Measurements from ENCODE around the gene RAX. TPM values are rescaled to one million over a fixed set of nuclear protein-coding genes. Genes with fewer than 3 reads are reported as not detected.

RAX gene
- total RNA-seq, 1 donor from 2014 or later: not detected

- H3K4me3 ChIP-seq: peak overlapping the region in 1 of 2 donors; percentile 44
Measured at GRCh38 chr18:59273759-59274532, 692 bp upstream of the RAX start.

DNA sequence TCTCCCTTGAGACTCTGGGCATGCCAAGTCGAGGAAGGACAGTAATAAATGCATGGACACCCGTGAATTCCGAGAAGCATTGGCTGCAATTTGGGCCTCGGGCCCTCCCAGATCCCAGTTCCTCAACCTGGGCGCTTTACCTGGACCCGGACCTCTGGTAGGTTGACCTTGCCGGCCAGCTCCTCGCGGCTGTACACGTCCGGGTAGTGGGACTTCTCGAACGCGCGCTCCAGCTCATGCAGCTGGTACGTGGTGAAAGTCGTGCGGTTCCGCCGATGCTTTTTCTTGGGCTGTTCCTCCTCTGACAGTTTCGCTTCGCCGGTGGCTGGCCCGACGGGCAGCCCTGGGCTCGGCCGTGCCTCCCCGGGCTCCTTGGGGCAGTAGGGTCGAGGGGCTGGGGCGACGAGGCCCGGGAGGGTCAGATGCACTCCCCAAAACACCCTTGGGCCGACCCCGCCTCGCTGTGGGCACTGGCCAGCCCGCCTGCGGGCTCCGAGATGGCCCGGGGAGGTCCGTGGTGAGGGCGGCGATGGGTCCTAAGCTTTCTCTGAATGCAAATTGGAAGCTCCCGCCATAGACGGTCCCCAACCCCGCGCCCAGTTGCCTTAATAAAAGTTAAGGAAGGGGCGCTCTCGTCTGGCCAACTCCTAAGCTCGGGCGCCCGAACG lies 899 bp downstream of the RAX start:
- peaks cover 17% of the 10 kb centered on the region for H3K27me3 ChIP-seq
- no peaks in the 10 kb centered on the region for H3K9me3 ChIP-seq
- H3K4me3 ChIP-seq: peak overlapping the region; percentile 44 to 51
- intact Hi-C loops (cut with DNase I): no loop called here
- TF ChIP-seq, protein P1, sequence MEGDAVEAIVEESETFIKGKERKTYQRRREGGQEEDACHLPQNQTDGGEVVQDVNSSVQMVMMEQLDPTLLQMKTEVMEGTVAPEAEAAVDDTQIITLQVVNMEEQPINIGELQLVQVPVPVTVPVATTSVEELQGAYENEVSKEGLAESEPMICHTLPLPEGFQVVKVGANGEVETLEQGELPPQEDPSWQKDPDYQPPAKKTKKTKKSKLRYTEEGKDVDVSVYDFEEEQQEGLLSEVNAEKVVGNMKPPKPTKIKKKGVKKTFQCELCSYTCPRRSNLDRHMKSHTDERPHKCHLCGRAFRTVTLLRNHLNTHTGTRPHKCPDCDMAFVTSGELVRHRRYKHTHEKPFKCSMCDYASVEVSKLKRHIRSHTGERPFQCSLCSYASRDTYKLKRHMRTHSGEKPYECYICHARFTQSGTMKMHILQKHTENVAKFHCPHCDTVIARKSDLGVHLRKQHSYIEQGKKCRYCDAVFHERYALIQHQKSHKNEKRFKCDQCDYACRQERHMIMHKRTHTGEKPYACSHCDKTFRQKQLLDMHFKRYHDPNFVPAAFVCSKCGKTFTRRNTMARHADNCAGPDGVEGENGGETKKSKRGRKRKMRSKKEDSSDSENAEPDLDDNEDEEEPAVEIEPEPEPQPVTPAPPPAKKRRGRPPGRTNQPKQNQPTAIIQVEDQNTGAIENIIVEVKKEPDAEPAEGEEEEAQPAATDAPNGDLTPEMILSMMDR (IDR thresholded peaks at IDR 0.05): no peak
- H3K4me1 ChIP-seq: peaks cover 0 to 5% of the 10 kb centered on the region in 2 donors
- DNase-seq (ENCODE audit: low spot score in 2 of 2): no peak
- H3K36me3 ChIP-seq: no peaks in the 10 kb centered on the region
- no peak overlapping the region for H3K27ac ChIP-seq

More at GRCh38 chr18:59273759-59274532, 692 bp upstream of the RAX start:
- H3K27me3 ChIP-seq: peaks cover 17% of the 10 kb centered on the region
- no peak overlapping the region for H3K27ac ChIP-seq
- no peaks in the 10 kb centered on the region for H3K36me3 ChIP-seq
- no peak for DNase-seq (ENCODE audit: low spot score in 2 of 2)
- intact Hi-C loops (cut with DNase I): no loop called here
- peaks cover 0 to 5% of the 10 kb centered on the region in 2 donors for H3K4me1 ChIP-seq
- TF ChIP-seq, protein P1 (IDR thresholded peaks at IDR 0.05): no peak
- no peaks in the 10 kb centered on the region for H3K9me3 ChIP-seq

DNA sequence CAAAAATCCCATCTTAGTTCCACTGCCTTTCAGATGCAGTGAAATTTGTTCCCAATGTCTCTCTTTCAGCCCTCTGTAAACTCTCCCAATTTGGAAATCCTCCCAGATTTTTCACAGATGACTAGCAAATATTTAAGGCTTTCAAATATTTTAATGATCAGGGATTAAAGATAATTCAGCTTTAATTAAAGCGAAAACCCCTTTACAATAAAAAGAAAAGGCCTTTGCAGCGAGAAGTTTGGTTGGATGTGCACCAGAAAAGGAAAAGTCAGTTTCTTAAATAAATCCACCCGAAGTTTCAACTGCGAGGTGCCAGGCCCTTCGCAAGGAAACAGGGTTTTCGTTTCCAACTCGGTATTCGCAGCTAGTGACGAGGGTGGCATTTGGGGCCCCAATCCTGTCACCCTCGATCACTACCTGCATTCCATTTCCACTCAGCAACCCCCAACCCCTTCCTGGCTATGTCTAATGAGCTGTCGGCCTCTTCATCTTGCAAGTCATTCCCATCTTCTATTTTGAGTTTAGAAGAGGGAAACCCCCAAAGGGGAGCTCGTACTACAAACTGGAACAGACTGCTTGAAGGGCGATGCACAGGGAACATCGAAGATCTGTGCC lies 1.5 kb downstream of the RAX start:
- intact Hi-C loops (cut with DNase I): no loop called here
- Histone ChIP-seq H3K4me1 (peaks cover 0 to 5% of the 10 kb centered on the region in 2 donors), H3K27me3 (peaks cover 17% of the 10 kb centered on the region), H3K4me3 (peak overlapping the region in 1 of 2 donors; percentile 44), H3K36me3 (no peaks in the 10 kb centered on the region), H3K27ac (no peak overlapping the region), H3K9me3 (no peaks in the 10 kb centered on the region)
- TF ChIP-seq, protein P1 (IDR thresholded peaks at IDR 0.05): no peak
- DNase-seq (ENCODE audit: low spot score in 2 of 2): no peak

- Histone ChIP-seq H3K36me3 (no peaks in the 10 kb centered on the region), H3K4me3 (no peak overlapping the region), H3K9me3 (no peaks in the 10 kb centered on the region), H3K27me3 (peaks cover 17% of the 10 kb centered on the region), H3K27ac (no peak overlapping the region), H3K4me1 (peaks cover 0 to 5% of the 10 kb centered on the region in 2 donors)
- no peak for DNase-seq (ENCODE audit: low spot score in 2 of 2)
- intact Hi-C loops (cut with DNase I): no loop called here
- TF ChIP-seq, protein P1 (IDR thresholded peaks at IDR 0.05): no peak
Measured at GRCh38 chr18:59270689-59271257, 2.5 kb downstream of the RAX start.

DNA sequence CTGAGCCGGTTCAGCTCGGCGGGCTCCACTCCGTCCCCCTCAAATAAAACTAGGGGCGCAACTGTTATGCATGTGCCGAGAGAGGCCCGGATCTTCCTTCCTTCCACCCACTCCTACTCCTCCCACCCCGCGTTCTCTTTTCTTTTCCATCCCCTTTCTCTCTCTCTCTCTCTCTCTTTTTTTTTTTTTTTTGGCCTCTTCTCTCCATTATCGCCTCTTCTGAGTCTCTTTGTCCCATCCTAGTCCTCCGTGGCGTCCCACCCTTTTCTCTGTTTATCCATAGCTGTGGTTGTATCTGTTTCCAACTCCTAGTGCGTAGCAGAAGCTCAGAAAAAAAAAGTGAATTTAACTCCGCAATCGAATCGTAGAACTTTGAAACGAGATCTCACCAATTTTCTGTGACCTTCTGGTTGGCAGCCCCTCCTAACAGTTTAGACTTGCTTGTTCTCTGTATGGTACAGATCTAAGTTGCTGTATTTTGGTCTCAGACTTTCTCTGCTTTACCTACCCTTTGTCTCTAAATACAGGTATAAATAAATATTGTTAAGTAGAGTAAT lies 3.6 kb downstream of the RAX start:
- no peaks in the 10 kb centered on the region for H3K9me3 ChIP-seq
- peaks cover 17% of the 10 kb centered on the region for H3K27me3 ChIP-seq
- H3K4me1 ChIP-seq: peaks cover 0 to 5% of the 10 kb centered on the region in 2 donors
- DNase-seq (ENCODE audit: low spot score in 2 of 2): no peak
- H3K4me3 ChIP-seq: no peak overlapping the region
- TF ChIP-seq, protein P1 (IDR thresholded peaks at IDR 0.05): no peak
- H3K27ac ChIP-seq: no peak overlapping the region
- H3K36me3 ChIP-seq: no peaks in the 10 kb centered on the region
- intact Hi-C loops (cut with DNase I): no loop called here

All from ascending aorta (tissue), 2 donors.